Osteocyte (in vitro differentiated cells): ENCODE measurements around the gene C19orf18. TPM values are rescaled to one million over a fixed set of nuclear protein-coding genes. Genes with fewer than 3 reads are reported as not detected.
A peak's percentile ranks its signal among the peaks of the same experiment; 100 is the strongest.

Experiments used
- DNase-seq: peaks from one replicate; pipeline ENCODE4 v3.0.0; 2021; ENCODE audit warnings: mixed read lengths; ENCODE audit not compliant: unreplicated experiment; ENCODE audit errors: extremely low spot score
- H3K27ac Mint-ChIP-seq: one replicate; pipeline ENCODE4 v1.8.0; 2021; ENCODE audit warnings: mild to moderate bottlenecking, mixed read lengths; ENCODE audit not compliant: unreplicated experiment
- H3K27me3 Mint-ChIP-seq: one replicate; pipeline ENCODE4 v1.8.0; 2021; ENCODE audit warnings: mixed read lengths; ENCODE audit not compliant: unreplicated experiment
- H3K36me3 Mint-ChIP-seq: one replicate; pipeline ENCODE4 v1.8.0; 2021; ENCODE audit warnings: mixed read lengths; ENCODE audit not compliant: unreplicated experiment
- H3K4me1 Mint-ChIP-seq: one replicate; pipeline ENCODE4 v1.8.0; 2021; ENCODE audit warnings: mixed read lengths; ENCODE audit not compliant: unreplicated experiment
- H3K4me3 Mint-ChIP-seq: one replicate; pipeline ENCODE4 v1.8.0; 2021; ENCODE audit warnings: mild to moderate bottlenecking, moderate library complexity, mixed read lengths; ENCODE audit not compliant: unreplicated experiment
- H3K9me3 Mint-ChIP-seq: one replicate; pipeline ENCODE4 v1.8.0; 2021; ENCODE audit warnings: mixed read lengths; ENCODE audit not compliant: unreplicated experiment
- CTCF ChIP-seq: fragments of 200-600 bp; sonication (generic); IDR thresholded peaks from 2 replicates; pipeline ENCODE4 v1.5.0; 2021; ENCODE audit warnings: antibody characterized with exemption, mild to moderate bottlenecking, moderate library complexity
- total RNA-seq: library from RNA; stranded (reverse); gene quantifications from 2 replicates; pipeline ENCODE4 v1.2.1, GENCODE V29; 2021

C19orf18 gene
- total RNA-seq, 1 donor from 2014 or later: 1.4 TPM

- TF ChIP-seq CTCF: no peak
- H3K9me3 Mint-ChIP-seq: peaks cover 26% of the 10 kb centered on the region
- H3K36me3 Mint-ChIP-seq: peaks cover 65% of the 10 kb centered on the region
- DNase-seq: no peak
- peaks cover 15% of the 10 kb centered on the region for H3K4me1 Mint-ChIP-seq
- no peaks in the 10 kb centered on the region for H3K27me3 Mint-ChIP-seq
- no peak overlapping the region for H3K27ac Mint-ChIP-seq
- peak overlapping the region; percentile 44 for H3K4me3 Mint-ChIP-seq
Observed at GRCh38 chr19:57914531-57914930, 59.8 kb downstream of the C19orf18 start.

Other genes starting within 250 kb of the C19orf18 start
- gene ZNF671, start 246.9 kb downstream of the C19orf18 start, total RNA-seq: 7.1 TPM in 2 replicates
- gene ZNF776, start 227.7 kb downstream of the C19orf18 start, total RNA-seq: 16.9 and 21.0 TPM in 2 replicates
- 18.8 TPM in 2 replicates for gene ZNF586, start 204.9 kb downstream of the C19orf18 start, total RNA-seq
- 5.2 and 9.0 TPM in 2 replicates for gene ZNF552, start 159.6 kb downstream of the C19orf18 start, total RNA-seq
- 14.4 and 16.5 TPM in 2 replicates for gene ZNF587B, start 144.2 kb downstream of the C19orf18 start, total RNA-seq
- gene ZNF587, start 124.7 kb downstream of the C19orf18 start, total RNA-seq: 33.5 and 34.2 TPM in 2 replicates
- gene ZNF814, start 85.5 kb downstream of the C19orf18 start, total RNA-seq: 17.2 and 18.0 TPM in 2 replicates
- gene ZNF417, start 57.9 kb downstream of the C19orf18 start, total RNA-seq: 16.9 and 21.0 TPM in 2 replicates
- 12.0 and 12.3 TPM in 2 replicates for gene ZNF418, start 39.1 kb downstream of the C19orf18 start, total RNA-seq
- 6.0 and 6.3 TPM in 2 replicates for gene ZNF256, start 26.8 kb downstream of the C19orf18 start, total RNA-seq
- 17.5 and 22.0 TPM in 2 replicates for gene ZNF606, start 28.3 kb upstream of the C19orf18 start, total RNA-seq
- 0.57 TPM in 1 of 2 replicates, not detected in the other for gene ZSCAN1, start 59.5 kb upstream of the C19orf18 start, total RNA-seq
- gene ZNF135, start 84.7 kb upstream of the C19orf18 start, total RNA-seq: 5.5 and 5.9 TPM in 2 replicates
- 47.2 and 50.7 TPM in 2 replicates for gene ZSCAN18, start 123.7 kb upstream of the C19orf18 start, total RNA-seq
- gene ZNF329, start 176.3 kb upstream of the C19orf18 start, total RNA-seq: 10.0 and 10.3 TPM in 2 replicates
- gene ZNF274, start 208.5 kb upstream of the C19orf18 start, total RNA-seq: 14.6 and 17.2 TPM in 2 replicates